Lower lobe of right lung (tissue), 2 donors: ENCODE results near the gene KIAA1586. TPM values are rescaled to one million over a fixed set of nuclear protein-coding genes. Genes with fewer than 3 reads are reported as not detected.

ENCODE experiments used
- ATAC-seq, 2 donors: fragments of 200-7000 bp; cut with Tn5 transposase; one replicate each; pipeline ENCODE4 v1.9.1; 2020 to 2022; ENCODE audit warnings: mild to moderate bottlenecking in 2 of 2, moderate library complexity in 2 of 2
- DNase-seq: peaks from one replicate; pipeline ENCODE4 v3.0.0-alpha.2; 2020
- H3K27ac ChIP-seq: fragments of 200-600 bp; one replicate; pipeline ENCODE4 v1.8.0; 2022
- H3K27me3 ChIP-seq: fragments of 200-600 bp; one replicate; pipeline ENCODE4 v1.8.0; 2022; ENCODE audit warnings: low read depth
- H3K36me3 ChIP-seq: fragments of 200-600 bp; one replicate; pipeline ENCODE4 v1.8.0; 2022; ENCODE audit warnings: mild to moderate bottlenecking
- H3K4me1 ChIP-seq: fragments of 200-600 bp; one replicate; pipeline ENCODE4 v1.8.0; 2022
- H3K4me3 ChIP-seq: fragments of 200-600 bp; one replicate; pipeline ENCODE4 v1.8.0; 2022; ENCODE audit warnings: mild to moderate bottlenecking
- H3K9me3 ChIP-seq: fragments of 200-600 bp; one replicate; pipeline ENCODE4 v1.8.0; 2022
- intact Hi-C: fragments of 100-400 bp; cut with DNase I; formaldehyde crosslinking; loops from one replicate; pipeline ENCODE4 v1.11.0; 2022
- total RNA-seq: library from RNA; stranded (reverse); fragmentation: NEBNext Ultra II Directional; extraction: Animal tissue kit (Norgen Biotek cat#: 25700); gene quantifications from one replicate; pipeline ENCODE4 v1.2.1, GENCODE V29; 2021
- TF ChIP-seq, protein P1 (sequence below): fragments of 200-600 bp; IDR thresholded peaks from one replicate; pipeline ENCODE4 v1.8.0; 2022; ENCODE audit warnings: antibody characterized with exemption, mild to moderate bottlenecking
- donor health status: DM: no; HTN: yes; CAD: no; lungs with severe emphysema.

The KIAA1586 gene
- total RNA-seq, 1 donor from 2014 or later = 10.2 TPM

DNA sequence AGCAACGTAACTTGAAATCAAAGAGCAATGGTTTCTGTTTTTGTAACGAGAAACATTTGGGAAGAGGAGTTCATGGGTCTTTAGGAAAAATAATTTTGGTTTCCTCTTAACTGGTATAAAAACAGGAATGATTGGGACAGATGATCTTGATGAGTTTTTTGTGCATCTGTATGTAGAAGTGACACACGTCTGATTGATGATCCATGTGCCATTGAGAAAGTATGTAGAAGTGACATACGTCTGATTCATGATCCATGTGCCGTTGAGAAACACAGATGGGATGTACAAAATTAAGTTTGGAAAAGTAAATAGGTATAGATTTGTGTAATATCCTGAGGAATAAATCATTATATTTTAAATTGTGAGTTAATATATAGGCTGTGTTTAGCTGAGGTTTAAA is 2.1 kb downstream of the KIAA1586 start:
- H3K36me3 ChIP-seq = peaks cover 35% of the 10 kb centered on the region
- H3K27me3 ChIP-seq = no peaks in the 10 kb centered on the region
- H3K4me1 ChIP-seq = peaks cover 16% of the 10 kb centered on the region
- DNase-seq = no peak
- H3K27ac ChIP-seq = no peak overlapping the region
- no peak overlapping the region for H3K4me3 ChIP-seq
- ATAC-seq = no peak
- TF ChIP-seq, protein P1, sequence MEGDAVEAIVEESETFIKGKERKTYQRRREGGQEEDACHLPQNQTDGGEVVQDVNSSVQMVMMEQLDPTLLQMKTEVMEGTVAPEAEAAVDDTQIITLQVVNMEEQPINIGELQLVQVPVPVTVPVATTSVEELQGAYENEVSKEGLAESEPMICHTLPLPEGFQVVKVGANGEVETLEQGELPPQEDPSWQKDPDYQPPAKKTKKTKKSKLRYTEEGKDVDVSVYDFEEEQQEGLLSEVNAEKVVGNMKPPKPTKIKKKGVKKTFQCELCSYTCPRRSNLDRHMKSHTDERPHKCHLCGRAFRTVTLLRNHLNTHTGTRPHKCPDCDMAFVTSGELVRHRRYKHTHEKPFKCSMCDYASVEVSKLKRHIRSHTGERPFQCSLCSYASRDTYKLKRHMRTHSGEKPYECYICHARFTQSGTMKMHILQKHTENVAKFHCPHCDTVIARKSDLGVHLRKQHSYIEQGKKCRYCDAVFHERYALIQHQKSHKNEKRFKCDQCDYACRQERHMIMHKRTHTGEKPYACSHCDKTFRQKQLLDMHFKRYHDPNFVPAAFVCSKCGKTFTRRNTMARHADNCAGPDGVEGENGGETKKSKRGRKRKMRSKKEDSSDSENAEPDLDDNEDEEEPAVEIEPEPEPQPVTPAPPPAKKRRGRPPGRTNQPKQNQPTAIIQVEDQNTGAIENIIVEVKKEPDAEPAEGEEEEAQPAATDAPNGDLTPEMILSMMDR = no peak
- intact Hi-C loops = no loop called here
- H3K9me3 ChIP-seq = no peaks in the 10 kb centered on the region

DNA sequence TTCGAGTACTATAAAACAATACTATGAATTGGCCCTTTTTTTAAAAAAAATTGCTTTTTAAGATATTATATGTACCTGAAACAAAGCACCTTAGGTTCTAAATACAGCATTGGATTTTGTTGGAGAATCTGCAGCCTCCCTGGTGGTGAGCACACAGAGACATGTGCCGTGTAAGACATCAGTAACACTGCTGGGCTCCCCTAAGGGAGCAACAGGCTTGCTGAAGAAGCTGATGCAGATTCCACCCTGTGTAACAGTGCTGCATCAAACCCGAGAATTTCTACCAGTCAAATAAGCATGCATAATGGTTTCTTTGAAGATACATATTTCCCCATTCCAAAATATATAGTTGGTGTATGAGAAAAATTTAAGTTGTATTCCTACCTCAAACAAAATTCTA is 17.4 kb downstream of the KIAA1586 start:
- TF ChIP-seq, protein P1 = no peak
- Histone ChIP-seq H3K4me1 (no peaks in the 10 kb centered on the region), H3K36me3 (peaks cover 39% of the 10 kb centered on the region), H3K27ac (no peak overlapping the region), H3K4me3 (no peak overlapping the region), H3K9me3 (no peaks in the 10 kb centered on the region), H3K27me3 (no peaks in the 10 kb centered on the region)
- ATAC-seq (no peak), DNase-seq (no peak)
- intact Hi-C loops = no loop called here

DNA sequence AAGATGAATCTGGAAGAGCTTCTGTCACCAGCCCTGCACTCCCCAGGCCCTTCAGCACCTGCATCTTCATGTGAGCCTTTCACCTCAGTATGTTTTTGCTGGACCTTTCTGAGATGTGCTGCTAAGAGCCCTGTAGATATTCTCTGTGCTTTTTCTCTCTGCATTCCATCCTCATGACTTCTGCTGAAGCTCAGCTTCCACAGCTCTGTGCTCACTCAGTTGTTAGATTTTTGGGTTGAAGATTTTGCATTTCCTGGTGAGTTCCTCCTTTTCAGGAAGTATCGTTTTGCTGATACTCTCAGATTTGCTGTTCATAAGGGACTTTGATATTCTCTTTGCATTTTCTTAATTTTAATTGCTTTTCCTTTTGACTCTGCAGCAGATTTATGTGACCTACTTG is 18.3 kb downstream of the KIAA1586 start:
- intact Hi-C loops = no loop called here

DNA sequence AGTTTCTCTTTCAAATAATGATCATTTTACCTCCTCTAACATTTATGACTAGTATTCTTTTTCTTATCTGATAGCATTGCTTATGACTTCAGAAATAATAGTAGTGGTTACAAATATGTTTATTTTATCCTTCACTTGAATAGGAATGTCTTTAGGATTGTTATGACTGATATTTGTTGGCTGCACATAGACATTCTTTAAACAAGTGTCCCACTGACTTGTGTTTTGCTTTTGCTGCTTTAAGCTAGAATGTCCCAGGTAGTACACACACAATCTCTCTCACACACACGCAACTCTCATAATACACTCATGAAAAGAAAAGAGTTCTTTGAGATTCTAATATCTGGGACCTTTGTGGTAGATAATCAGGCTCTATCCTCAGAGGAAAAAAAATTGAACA is 21.6 kb downstream of the KIAA1586 start:
- TF ChIP-seq, protein P1 = no peak
- H3K4me3 ChIP-seq = no peak overlapping the region
- H3K36me3 ChIP-seq = peaks cover 18% of the 10 kb centered on the region
- DNase-seq = no peak
- peak in 1 of 2 donors; percentile 55 for ATAC-seq
- intact Hi-C loops = no loop called here
- no peaks in the 10 kb centered on the region for H3K9me3 ChIP-seq
- H3K27ac ChIP-seq = no peak overlapping the region
- H3K27me3 ChIP-seq = no peaks in the 10 kb centered on the region
- no peaks in the 10 kb centered on the region for H3K4me1 ChIP-seq

More for the DNA sequence above, 18.3 kb downstream of the KIAA1586 start:
- no peak overlapping the region for H3K4me3 ChIP-seq
- no peaks in the 10 kb centered on the region for H3K4me1 ChIP-seq
- TF ChIP-seq, protein P1 = no peak
- H3K27me3 ChIP-seq = no peaks in the 10 kb centered on the region
- H3K36me3 ChIP-seq = peaks cover 33% of the 10 kb centered on the region
- H3K27ac ChIP-seq = no peak overlapping the region
- DNase-seq (no peak), ATAC-seq (no peak)
- H3K9me3 ChIP-seq = no peaks in the 10 kb centered on the region

DNA sequence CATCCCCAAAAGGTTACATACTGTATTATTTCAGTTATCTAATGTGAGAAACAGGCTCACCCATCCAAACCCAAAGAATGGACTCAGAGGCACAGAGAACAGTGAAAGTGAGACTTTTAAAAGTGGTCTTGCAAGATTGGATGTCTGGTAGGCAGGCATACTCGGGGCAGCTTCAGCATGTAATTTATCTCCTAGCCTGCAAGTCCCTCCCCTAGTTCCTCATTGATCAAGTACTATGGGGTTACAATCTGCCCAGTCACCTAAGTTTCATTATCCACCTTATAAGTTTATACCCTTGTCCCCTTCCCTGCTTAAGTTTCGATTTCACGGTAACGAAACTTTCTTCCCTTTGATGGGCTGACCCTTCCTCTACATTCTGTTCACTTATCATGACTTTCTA is 22.7 kb downstream of the KIAA1586 start:
- intact Hi-C loops = no loop called here
- TF ChIP-seq, protein P1 = no peak

DNA sequence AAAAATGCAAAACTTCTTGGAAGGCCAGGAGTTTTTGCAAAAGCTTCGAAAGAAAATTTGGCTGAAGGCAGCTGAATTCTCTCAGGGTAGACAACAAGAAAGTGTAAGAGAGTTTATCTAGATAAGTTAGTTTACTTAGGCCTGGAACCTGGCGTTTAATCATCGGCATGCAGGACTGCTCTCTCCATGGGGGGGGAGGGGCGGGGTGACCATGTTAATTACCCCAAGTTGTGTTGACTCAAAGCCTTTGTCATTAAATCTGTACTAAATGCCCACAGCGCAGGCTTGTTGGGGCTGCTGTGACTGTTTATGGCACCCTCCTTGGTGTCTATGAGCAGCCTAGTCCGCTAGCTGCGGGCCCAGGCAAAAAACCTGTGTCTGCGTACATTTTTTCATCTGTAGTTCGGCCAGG is 23.4 kb downstream of the KIAA1586 start:
- Histone ChIP-seq H3K27me3 (no peaks in the 10 kb centered on the region), H3K9me3 (no peaks in the 10 kb centered on the region), H3K36me3 (peaks cover 7% of the 10 kb centered on the region), H3K4me1 (no peaks in the 10 kb centered on the region), H3K4me3 (no peak overlapping the region), H3K27ac (no peak overlapping the region)
- ATAC-seq = no peak
- intact Hi-C loops = no loop called here
- TF ChIP-seq, protein P1 = no peak
- no peak for DNase-seq

More for the DNA sequence above, 22.7 kb downstream of the KIAA1586 start:
- Histone ChIP-seq H3K9me3 (no peaks in the 10 kb centered on the region), H3K4me1 (no peaks in the 10 kb centered on the region), H3K4me3 (no peak overlapping the region), H3K27ac (no peak overlapping the region), H3K27me3 (no peaks in the 10 kb centered on the region), H3K36me3 (peaks cover 11% of the 10 kb centered on the region)
- DNase-seq = no peak
- ATAC-seq = no peak
